GM10266 (cell line): Measurements from ENCODE around the gene APOL1.
"Not testable (repeated sequence)": the region's sequence is repeated elsewhere in the genome, so short reads cannot be mapped to it uniquely, and the experiment has no call there.

Source experiments
- DNase-seq: peaks from one replicate; pipeline ENCODE4 v3.0.0; 2012; ENCODE audit errors: extremely low spot score
- CTCF ChIP-seq: IDR thresholded peaks from 2 replicates; pipeline ENCODE4 v1.5.1; 2012; ENCODE audit warnings: mild to moderate bottlenecking, low read depth; ENCODE audit not compliant: control insufficient read depth, insufficient read depth; ENCODE audit errors: missing control alignments

The APOL1 gene

GRCh38 chr22:36243986-36244385 lies 8.9 kb upstream of the APOL1 start:
- no peak for TF ChIP-seq CTCF
- DNase-seq, result no peak

GRCh38 chr22:36244522-36245391 lies 8.2 kb upstream of the APOL1 start:
- TF ChIP-seq CTCF, result no peak
- DNase-seq, result no peak

GRCh38 chr22:36245805-36246356 lies 7.1 kb upstream of the APOL1 start:
- DNase-seq, result no peak

GRCh38 chr22:36246718-36247117 lies 6.2 kb upstream of the APOL1 start:
- no peak for DNase-seq
- TF ChIP-seq CTCF, result no peak

More at GRCh38 chr22:36245805-36246356, 7.1 kb upstream of the APOL1 start:
- no peak for TF ChIP-seq CTCF

- DNase-seq, result no peak
- TF ChIP-seq CTCF, result no peak
Observed at GRCh38 chr22:36247955-36248354, 5.0 kb upstream of the APOL1 start.

GRCh38 chr22:36249160-36249559 lies 3.8 kb upstream of the APOL1 start:
- DNase-seq, result no peak
- TF ChIP-seq CTCF, result no peak

- not testable (repeated sequence) for DNase-seq
Observed at GRCh38 chr22:36250292-36250960, 2.5 kb upstream of the APOL1 start.

- not testable (repeated sequence) for DNase-seq
Observed at GRCh38 chr22:36251979-36252608, 839 bp upstream of the APOL1 start.
